Retinal pigment epithelial cell (primary cell): ENCODE measurements around the gene ANKRD17.

Experiments
- DNase-seq: peaks from one replicate; pipeline ENCODE4 v3.0.0-alpha.2; 2010; ENCODE audit warnings: low read depth
- H3K4me3 ChIP-seq: 2 replicates; pipeline ENCODE4 v1.5.1; 2011; ENCODE audit warnings: mild to moderate bottlenecking, low read length, control low read depth, moderate library complexity
- TF ChIP-seq, protein P1 (sequence below): conservative IDR thresholded peaks from 2 replicates; pipeline ENCODE4 v1.5.1; 2011; ENCODE audit warnings: low read depth, low read length, control low read depth, inconsistent platforms

Gene ANKRD17

GRCh38 chr4:73197220-73197619 is 61.4 kb downstream of the ANKRD17 start:
- TF ChIP-seq, protein P1, sequence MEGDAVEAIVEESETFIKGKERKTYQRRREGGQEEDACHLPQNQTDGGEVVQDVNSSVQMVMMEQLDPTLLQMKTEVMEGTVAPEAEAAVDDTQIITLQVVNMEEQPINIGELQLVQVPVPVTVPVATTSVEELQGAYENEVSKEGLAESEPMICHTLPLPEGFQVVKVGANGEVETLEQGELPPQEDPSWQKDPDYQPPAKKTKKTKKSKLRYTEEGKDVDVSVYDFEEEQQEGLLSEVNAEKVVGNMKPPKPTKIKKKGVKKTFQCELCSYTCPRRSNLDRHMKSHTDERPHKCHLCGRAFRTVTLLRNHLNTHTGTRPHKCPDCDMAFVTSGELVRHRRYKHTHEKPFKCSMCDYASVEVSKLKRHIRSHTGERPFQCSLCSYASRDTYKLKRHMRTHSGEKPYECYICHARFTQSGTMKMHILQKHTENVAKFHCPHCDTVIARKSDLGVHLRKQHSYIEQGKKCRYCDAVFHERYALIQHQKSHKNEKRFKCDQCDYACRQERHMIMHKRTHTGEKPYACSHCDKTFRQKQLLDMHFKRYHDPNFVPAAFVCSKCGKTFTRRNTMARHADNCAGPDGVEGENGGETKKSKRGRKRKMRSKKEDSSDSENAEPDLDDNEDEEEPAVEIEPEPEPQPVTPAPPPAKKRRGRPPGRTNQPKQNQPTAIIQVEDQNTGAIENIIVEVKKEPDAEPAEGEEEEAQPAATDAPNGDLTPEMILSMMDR = no peak
- no peak for DNase-seq
- H3K4me3 ChIP-seq = no peak overlapping the region

GRCh38 chr4:73194064-73194463 is 64.5 kb downstream of the ANKRD17 start:
- TF ChIP-seq, protein P1 = no peak
- no peak for DNase-seq
- no peak overlapping the region for H3K4me3 ChIP-seq

- DNase-seq = no peak
- no peak overlapping the region for H3K4me3 ChIP-seq
These were observed 64.9 kb downstream of the ANKRD17 start for GRCh38 chr4:73193659-73194058.

GRCh38 chr4:73193155-73193554 is 65.4 kb downstream of the ANKRD17 start:
- H3K4me3 ChIP-seq = no peak overlapping the region
- no peak for DNase-seq
- TF ChIP-seq, protein P1 = no peak

More at GRCh38 chr4:73193659-73194058, 64.9 kb downstream of the ANKRD17 start:
- TF ChIP-seq, protein P1 = no peak

- TF ChIP-seq, protein P1 = no peak
- no peak overlapping the region for H3K4me3 ChIP-seq
- DNase-seq = no peak
These were observed 69.3 kb downstream of the ANKRD17 start for GRCh38 chr4:73189274-73189810.

GRCh38 chr4:73187325-73187724 is 71.3 kb downstream of the ANKRD17 start:
- TF ChIP-seq, protein P1 = no peak
- DNase-seq = no peak
- H3K4me3 ChIP-seq = no peak overlapping the region

- TF ChIP-seq, protein P1 = no peak
- H3K4me3 ChIP-seq = no peak overlapping the region
- DNase-seq = no peak
These were observed 72.7 kb downstream of the ANKRD17 start for GRCh38 chr4:73185903-73186302.
